SU-DHL-6 (cell line): ENCODE measurements around the gene COX19.

ENCODE experiments used
- H2AFZ ChIP-seq: fragments of 200-600 bp; sonication (generic); 2 replicates; pipeline ENCODE4 v1.6.1; 2014; ENCODE audit warnings: low read depth, mild to moderate bottlenecking, moderate library complexity, mixed read lengths, antibody characterized with exemption, low read length; ENCODE audit not compliant: severe bottlenecking
- H3F3A ChIP-seq: fragments of 200-600 bp; shearing (Covaris generic); 2 replicates; pipeline ENCODE4 v1.6.0; 2016; ENCODE audit warnings: antibody characterized with exemption, mild to moderate bottlenecking; ENCODE audit not compliant: insufficient read depth
- H3K27ac ChIP-seq: fragments of 200-600 bp; sonication (generic); 2 replicates; pipeline ENCODE4 v1.5.1; 2016; ENCODE audit warnings: low read depth, mild to moderate bottlenecking, low read length, moderate library complexity, mixed read lengths
- H3K27me3 ChIP-seq: fragments of 200-600 bp; sonication (generic), shearing (Covaris generic); 2 replicates; pipeline ENCODE4 v1.6.0; 2014; ENCODE audit warnings: mild to moderate bottlenecking, low read length
- H3K36me3 ChIP-seq: fragments of 200-600 bp; sonication (generic); 2 replicates; pipeline ENCODE4 v1.6.1; 2014; ENCODE audit warnings: mild to moderate bottlenecking, low read length, mixed read lengths
- H3K4me2 ChIP-seq: fragments of 300-600, 200-600 bp; shearing (Covaris generic), sonication (generic); 2 replicates; pipeline ENCODE4 v1.6.0; 2014; ENCODE audit warnings: low read length, low read depth, mild to moderate bottlenecking; ENCODE audit not compliant: poor library complexity, severe bottlenecking
- H3K4me3 ChIP-seq: fragments of 200-600 bp; sonication (generic); 2 replicates; pipeline ENCODE4 v1.5.1; 2014; ENCODE audit warnings: antibody characterized with exemption, low read length, mild to moderate bottlenecking, mixed read lengths; ENCODE audit not compliant: insufficient read depth, poor library complexity, severe bottlenecking
- H3K79me2 ChIP-seq: fragments of 200-600 bp; sonication (generic); 2 replicates; pipeline ENCODE4 v1.6.1; 2014; ENCODE audit warnings: mild to moderate bottlenecking, low read length, moderate library complexity; ENCODE audit not compliant: insufficient read depth
- H3K9ac ChIP-seq: fragments of 200-600 bp; sonication (generic); 2 replicates; pipeline ENCODE4 v1.7.0; 2014; ENCODE audit warnings: mild to moderate bottlenecking, low read length
- H3K9me2 ChIP-seq: fragments of 200-600 bp; sonication (generic); replicated peaks from 2 replicates; pipeline ENCODE4 v1.6.1; 2014; ENCODE audit warnings: low read length; ENCODE audit not compliant: insufficient read depth
- H3K9me3 ChIP-seq: fragments of 200-600 bp; sonication (generic); 2 replicates; pipeline ENCODE4 v1.6.1; 2014; ENCODE audit warnings: low read length, mixed read lengths; ENCODE audit not compliant: insufficient read depth
- H4K20me1 ChIP-seq: fragments of 200-600 bp; sonication (generic); 2 replicates; pipeline ENCODE4 v1.6.1; 2014; ENCODE audit warnings: low read depth, mild to moderate bottlenecking, antibody characterized with exemption, low read length, moderate library complexity, mixed read lengths
- CTCF ChIP-seq: fragments of 200-600 bp; sonication (generic); IDR thresholded peaks from one replicate; pipeline ENCODE4 v1.5.1; 2017; ENCODE audit warnings: antibody characterized with exemption, mild to moderate bottlenecking, low read length, moderate library complexity; ENCODE audit not compliant: insufficient read depth, poor library complexity, severe bottlenecking
- EZH2phosphoT487 ChIP-seq: fragments of 200-600 bp; sonication (generic), shearing (Covaris generic); conservative IDR thresholded peaks from 2 replicates; pipeline ENCODE4 v1.6.1; 2018; ENCODE audit warnings: mild to moderate bottlenecking, antibody characterized with exemption, low read length, moderate library complexity, mixed read lengths

The COX19 gene

GRCh38 chr7:972676-973309, 2.6 kb downstream of the COX19 start:
- no peak overlapping the region for H3K27ac ChIP-seq
- 0 out of 2 replicates have a peak, but pooled peaks cover 5% of the 10 kb centered on the region for H3F3A ChIP-seq
- H2AFZ ChIP-seq, result no peak overlapping the region
- peaks cover 13% of the 10 kb centered on the region; the same call in 1 of the 2 replicates for H3K36me3 ChIP-seq
- no peak overlapping the region for H3K4me3 ChIP-seq
- no peaks in the 10 kb centered on the region for H3K9me3 ChIP-seq
- no peaks in the 10 kb centered on the region for H3K9me2 ChIP-seq
- peak overlapping the region; percentile 4 for H3K4me2 ChIP-seq
- peaks cover 4% of the 10 kb centered on the region; the same call in 1 of the 2 replicates for H4K20me1 ChIP-seq
- TF ChIP-seq EZH2phosphoT487 (no peak), CTCF (no peak)
- peaks cover 42% of the 10 kb centered on the region for H3K79me2 ChIP-seq
- H3K9ac ChIP-seq, result no peak overlapping the region
- no peaks in the 10 kb centered on the region for H3K27me3 ChIP-seq

- H3K4me2 ChIP-seq, result no peak overlapping the region
- peaks cover 13% of the 10 kb centered on the region; the same call in 1 of the 2 replicates for H3K36me3 ChIP-seq
- H3K27ac ChIP-seq, result no peak overlapping the region
- H3K9me3 ChIP-seq, result no peaks in the 10 kb centered on the region
- H3K4me3 ChIP-seq, result no peak overlapping the region
- no peaks in the 10 kb centered on the region for H3K9me2 ChIP-seq
- H3K27me3 ChIP-seq, result no peaks in the 10 kb centered on the region
- peaks cover 4% of the 10 kb centered on the region; the same call in 1 of the 2 replicates for H4K20me1 ChIP-seq
- H3F3A ChIP-seq, result 0 out of 2 replicates have a peak, but pooled peaks cover 5% of the 10 kb centered on the region
- TF ChIP-seq CTCF, result no peak
- TF ChIP-seq EZH2phosphoT487, result no peak
- peaks cover 42% of the 10 kb centered on the region for H3K79me2 ChIP-seq
- no peak overlapping the region for H2AFZ ChIP-seq
- H3K9ac ChIP-seq, result no peak overlapping the region
Measured at GRCh38 chr7:972110-972509, 3.2 kb downstream of the COX19 start.

- H3F3A ChIP-seq, result 0 out of 2 replicates have a peak, but pooled peaks cover 5% of the 10 kb centered on the region
- H4K20me1 ChIP-seq, result peaks cover 4% of the 10 kb centered on the region; the same call in 1 of the 2 replicates
- no peak overlapping the region for H3K4me3 ChIP-seq
- no peaks in the 10 kb centered on the region for H3K27me3 ChIP-seq
- H2AFZ ChIP-seq, result no peak overlapping the region
- H3K36me3 ChIP-seq, result peaks cover 13% of the 10 kb centered on the region; the same call in 1 of the 2 replicates
- no peak for TF ChIP-seq EZH2phosphoT487
- TF ChIP-seq CTCF, result no peak
- no peak overlapping the region for H3K27ac ChIP-seq
- H3K9me2 ChIP-seq, result no peaks in the 10 kb centered on the region
- H3K4me2 ChIP-seq, result no peak overlapping the region
- H3K79me2 ChIP-seq, result peaks cover 42% of the 10 kb centered on the region
- no peaks in the 10 kb centered on the region for H3K9me3 ChIP-seq
- H3K9ac ChIP-seq, result no peak overlapping the region
Measured at GRCh38 chr7:970744-971143, 4.6 kb downstream of the COX19 start.
